GM12891 (cell line): ENCODE data around the gene RRBP1.

Experiments
- DNase-seq: peaks from one replicate; pipeline ENCODE4 v3.0.0; 2011; ENCODE audit warnings: low spot score; ENCODE audit not compliant: insufficient read length
- FAIRE-seq: peaks from 2 replicates; lab custom pipeline; 2011; peaks lifted over from hg19 to GRCh38; lab: Jason Lieb, UNC
- PAX5 ChIP-seq: IDR thresholded peaks from 2 replicates; pipeline ENCODE4 v1.6.1; 2011; ENCODE audit warnings: low read length, moderate library complexity, mild to moderate bottlenecking; ENCODE audit not compliant: insufficient read depth, severe bottlenecking
- POLR2A ChIP-seq: IDR thresholded peaks from 2 replicates; pipeline ENCODE4 v1.6.1; 2011; ENCODE audit warnings: low read depth, low read length, control low read depth
- POLR2AphosphoS5 ChIP-seq: IDR thresholded peaks from 2 replicates; pipeline ENCODE4 v1.6.1; 2011; ENCODE audit warnings: low read depth, low read length, control low read depth
- POU2F2 ChIP-seq: IDR thresholded peaks from 2 replicates; pipeline ENCODE4 v1.6.1; 2011; ENCODE audit warnings: low read depth, mild to moderate bottlenecking, control low read depth, low read length, moderate library complexity
- SPI1 ChIP-seq: IDR thresholded peaks from 2 replicates; pipeline ENCODE4 v1.6.1; 2011; ENCODE audit warnings: low read depth, low read length, control low read depth
- TAF1 ChIP-seq: IDR thresholded peaks from 2 replicates; pipeline ENCODE4 v1.6.1; 2011; ENCODE audit warnings: low read depth, low read length, control low read depth

The RRBP1 gene

GRCh38 chr20:17676942-17677341 is 5.1 kb downstream of the RRBP1 start:
- no peak for TF ChIP-seq SPI1
- TF ChIP-seq POLR2A = no peak
- no peak for TF ChIP-seq POU2F2
- no peak for DNase-seq
- no peak for FAIRE-seq

GRCh38 chr20:17676378-17676759 is 5.7 kb downstream of the RRBP1 start:
- TF ChIP-seq SPI1 (no peak), POU2F2 (no peak), TAF1 (no peak)
- DNase-seq = no peak
- peak; percentile 28 for FAIRE-seq

GRCh38 chr20:17675519-17676377 is 6.3 kb downstream of the RRBP1 start:
- DNase-seq (no peak), FAIRE-seq (no peak)
- no peak for TF ChIP-seq POLR2A
- no peak for TF ChIP-seq SPI1
- TF ChIP-seq TAF1 = no peak
- no peak for TF ChIP-seq PAX5
- no peak for TF ChIP-seq POLR2AphosphoS5
- TF ChIP-seq POU2F2 = no peak

- no peak for FAIRE-seq
Measured at GRCh38 chr20:17674722-17675518, 7.1 kb downstream of the RRBP1 start.

GRCh38 chr20:17673084-17673483 is 9.0 kb downstream of the RRBP1 start:
- TF ChIP-seq POLR2A (no peak), POLR2AphosphoS5 (no peak), SPI1 (no peak), PAX5 (no peak), TAF1 (no peak), POU2F2 (no peak)

More at GRCh38 chr20:17674722-17675518, 7.1 kb downstream of the RRBP1 start:
- DNase-seq = no peak
- no peak; the same call in 1 of the 2 replicates for TF ChIP-seq POLR2A
- TF ChIP-seq PAX5 = no peak
- no peak for TF ChIP-seq POU2F2
- no peak for TF ChIP-seq SPI1
- TF ChIP-seq POLR2AphosphoS5 = no peak
- TF ChIP-seq TAF1 = no peak

GRCh38 chr20:17671565-17671964 is 10.5 kb downstream of the RRBP1 start:
- TF ChIP-seq POU2F2 (no peak), SPI1 (no peak), POLR2A (no peak), TAF1 (no peak)
- DNase-seq (no peak), FAIRE-seq (no peak)

More at GRCh38 chr20:17673084-17673483, 9.0 kb downstream of the RRBP1 start:
- DNase-seq (no peak), FAIRE-seq (no peak)

GRCh38 chr20:17671011-17671410 is 11.0 kb downstream of the RRBP1 start:
- TF ChIP-seq POLR2A (no peak), POLR2AphosphoS5 (no peak), TAF1 (no peak), PAX5 (no peak), POU2F2 (no peak), SPI1 (no peak)
- FAIRE-seq (no peak), DNase-seq (no peak)

- TF ChIP-seq SPI1 = no peak
- TF ChIP-seq PAX5 = no peak
- TF ChIP-seq POU2F2 = no peak
- no peak for TF ChIP-seq POLR2A
- no peak for TF ChIP-seq TAF1
- no peak for DNase-seq
- FAIRE-seq = no peak
Measured at GRCh38 chr20:17669306-17669931, 12.6 kb downstream of the RRBP1 start.

- TF ChIP-seq POU2F2 (no peak), POLR2A (no peak), TAF1 (no peak), POLR2AphosphoS5 (no peak), SPI1 (no peak), PAX5 (no peak)
- DNase-seq (no peak), FAIRE-seq (no peak)
Measured at GRCh38 chr20:17668432-17668831, 13.6 kb downstream of the RRBP1 start.
